ENCODE measurements around the gene CYP46A1.

GRCh38 chr14:99679543-99679942 lies 4.6 kb upstream of the CYP46A1 start:
- TF ChIP-seq EP300 (IDR thresholded peaks at IDR 0.05; ENCODE audit: borderline replicate concordance), result no peak
- TF ChIP-seq REST (IDR thresholded peaks at IDR 0.05; ENCODE audit: low read depth), result no peak
- no peak for TF ChIP-seq CREB1 (IDR thresholded peaks at IDR 0.05; ENCODE audit: low read depth)
- TF ChIP-seq TAF1 (IDR thresholded peaks at IDR 0.05; ENCODE audit: low read depth), result no peak
- TF ChIP-seq RAD21 (IDR thresholded peaks at IDR 0.05; ENCODE audit: low read depth), result no peak
